Astrocyte (in vitro differentiated cells and primary cell): ENCODE results near the gene AMACR.

ENCODE experiments used
- EZH2 ChIP-seq: IDR thresholded peaks from 2 replicates; pipeline ENCODE4 v1.6.1; 2012; ENCODE audit warnings: mild to moderate bottlenecking, low read length, inconsistent platforms; ENCODE audit not compliant: insufficient read depth
- TF ChIP-seq, protein P1 (sequence below): IDR thresholded peaks from 2 replicates; pipeline ENCODE4 v1.5.1; 2011; ENCODE audit warnings: low read depth, mild to moderate bottlenecking, inconsistent platforms, low read length, moderate library complexity; ENCODE audit not compliant: insufficient read depth

DNA sequence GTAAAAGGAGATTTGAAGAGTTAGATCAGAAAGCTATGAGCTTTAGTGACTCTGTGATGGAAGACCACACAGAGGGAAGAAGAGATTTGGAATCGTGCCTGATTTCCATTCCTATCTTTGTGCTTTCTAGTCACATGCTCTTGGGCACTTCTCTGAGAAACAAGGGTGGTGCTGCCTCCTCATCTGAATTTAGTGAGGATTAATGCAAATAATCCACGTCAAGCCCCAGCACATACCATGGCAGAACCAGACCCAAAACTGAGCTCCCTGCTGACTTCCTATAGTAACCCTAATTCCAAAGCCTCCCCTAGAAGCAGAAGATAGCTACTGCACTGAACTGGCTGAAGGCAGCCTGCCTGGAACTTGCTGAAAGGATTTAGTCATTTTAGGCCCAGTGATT, 41.0 kb downstream of the AMACR start:
- TF ChIP-seq, protein P1, sequence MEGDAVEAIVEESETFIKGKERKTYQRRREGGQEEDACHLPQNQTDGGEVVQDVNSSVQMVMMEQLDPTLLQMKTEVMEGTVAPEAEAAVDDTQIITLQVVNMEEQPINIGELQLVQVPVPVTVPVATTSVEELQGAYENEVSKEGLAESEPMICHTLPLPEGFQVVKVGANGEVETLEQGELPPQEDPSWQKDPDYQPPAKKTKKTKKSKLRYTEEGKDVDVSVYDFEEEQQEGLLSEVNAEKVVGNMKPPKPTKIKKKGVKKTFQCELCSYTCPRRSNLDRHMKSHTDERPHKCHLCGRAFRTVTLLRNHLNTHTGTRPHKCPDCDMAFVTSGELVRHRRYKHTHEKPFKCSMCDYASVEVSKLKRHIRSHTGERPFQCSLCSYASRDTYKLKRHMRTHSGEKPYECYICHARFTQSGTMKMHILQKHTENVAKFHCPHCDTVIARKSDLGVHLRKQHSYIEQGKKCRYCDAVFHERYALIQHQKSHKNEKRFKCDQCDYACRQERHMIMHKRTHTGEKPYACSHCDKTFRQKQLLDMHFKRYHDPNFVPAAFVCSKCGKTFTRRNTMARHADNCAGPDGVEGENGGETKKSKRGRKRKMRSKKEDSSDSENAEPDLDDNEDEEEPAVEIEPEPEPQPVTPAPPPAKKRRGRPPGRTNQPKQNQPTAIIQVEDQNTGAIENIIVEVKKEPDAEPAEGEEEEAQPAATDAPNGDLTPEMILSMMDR = no peak
- no peak for TF ChIP-seq EZH2
